Motor neuron (in vitro differentiated cells): ENCODE measurements around the gene TMEM52B. TPM values are rescaled to one million over a fixed set of nuclear protein-coding genes. Genes with fewer than 3 reads are reported as not detected.

Experiments used
- ATAC-seq, 8 experiments: fragments of 200-7000 bp; cut with Tn5 transposase; replicated peaks in 6 of 8; 2 replicates each; pipeline ENCODE4 v1.8.0; 2021; ENCODE audit warnings: mild to moderate bottlenecking in 8 of 8, moderate library complexity in 8 of 8
- H3K27ac ChIP-seq, 2 donors: fragments of 250-450 bp; sonication (Bioruptor Pico); 2 replicates each; pipeline ENCODE4 v1.9.0; 2021; ENCODE audit warnings: antibody characterized with exemption in 2 of 2, mild to moderate bottlenecking in 2 of 2, moderate library complexity in 1 of 2
- H3K4me1 ChIP-seq, 2 donors: fragments of 250-450 bp; sonication (Bioruptor Pico); replicated peaks in 1 of 2; 2 replicates each; pipeline ENCODE4 v1.6.1; 2021; ENCODE audit warnings: antibody characterized with exemption in 2 of 2, mild to moderate bottlenecking in 2 of 2, moderate library complexity in 1 of 2
- H3K4me3 ChIP-seq, 5 donors: fragments of 250-450 bp; sonication (Bioruptor Pico); 2 replicates each; pipeline ENCODE4 v1.9.0; 2021; ENCODE audit warnings: antibody characterized with exemption in 5 of 5, mild to moderate bottlenecking in 5 of 5, moderate library complexity in 4 of 5
- WGBS, 10 experiments: fragments of 450-650 bp; shearing (Covaris generic); methylation state at CpG; one replicate each; pipeline ENCODE4 v1.0.0; 2022; 5-methylcytosine and 5-hydroxymethylcytosine counted together
- in situ Hi-C, 9 experiments: fragments of 400-800 bp; cut with MboI; loops; one replicate each; pipeline ENCODE4 v1.15.0; 2021; ENCODE audit warnings: low sequenced_read_pairs in 9 of 9, low pct_unique_long_range_greater_than_20kb in 2 of 9; ENCODE audit not compliant: unreplicated experiment in 9 of 9
- total RNA-seq, 8 experiments: library from RNA; unstranded; fragments of 300-600 nt; gene quantifications; 2 replicates each; pipeline versions ENCODE4 v1.2.3 to v1.2.4, GENCODE V29; 2022

Gene TMEM52B
- total RNA-seq, 8 experiments from 2014 or later, result 0.14 to 0.32 (median 0.28) TPM; not detected in 5

GRCh38 chr12:10238526-10238925 is 59.7 kb downstream of the TMEM52B start:
- Histone ChIP-seq H3K4me3 (no peak overlapping the region), H3K27ac (no peak overlapping the region), H3K4me1 (no peaks in the 10 kb centered on the region)
- in situ Hi-C loops, result loop anchor here in 6 of 9 experiments (10.0 to 25.0 kb wide), 3 partner anchors 324 to 424 kb away; partner anchors contain the start of gene STYK1 (in 1 of the 6)
- ATAC-seq, result no peak
- WGBS, 10 experiments, result 71 to 100% (median 100%) methylated on average over 1 of the region's 1 CpG; no CpG with 5 or more reads in 3 of the 10 experiments

GRCh38 chr12:10241290-10241689 is 62.5 kb downstream of the TMEM52B start:
- no peak overlapping the region for H3K27ac ChIP-seq
- H3K4me3 ChIP-seq, result no peak overlapping the region
- peak in 3 of 8 experiments; percentile 84 to 92 (median 92) for ATAC-seq
- no peaks in the 10 kb centered on the region for H3K4me1 ChIP-seq
- in situ Hi-C loops, result loop anchor here in 5 of 9 experiments (25.0 kb wide), 2 partner anchors 321 to 421 kb away; partner anchors contain the start of gene STYK1 (in 1 of the 5)
- 0 to 75% (median 51%) methylated on average over 1 to 2 of the region's 3 CpGs; no CpG with 5 or more reads in 1 of the 10 experiments for WGBS, 10 experiments

Other genes with a start within 250 kb of the TMEM52B start
- 10 to 100 TPM in 1 of 8 experiments, under 1 TPM in 2, not detected in 5; 0.38 to 36.7 (median 0.85) TPM for gene CLEC2A, start 246.7 kb upstream of the TMEM52B start, total RNA-seq
- gene CLEC12A, start 207.6 kb upstream of the TMEM52B start, total RNA-seq, result under 1 TPM in 3 of 8 experiments, not detected in 5; 0.20 to 0.71 (median 0.37) TPM
- gene CLEC1B, start 179.9 kb upstream of the TMEM52B start, total RNA-seq, result under 1 TPM in 1 of 8 experiments, not detected in 7; 0.31 TPM
- under 1 TPM in 4 of 8 experiments, not detected in 4; 0.05 to 0.28 (median 0.21) TPM for gene CLEC12B, start 168.4 kb upstream of the TMEM52B start, total RNA-seq
- under 1 TPM in 4 of 8 experiments, not detected in 4; 0.13 to 0.93 (median 0.39) TPM for gene CLEC9A, start 148.3 kb upstream of the TMEM52B start, total RNA-seq
- gene CLEC1A, start 80.0 kb upstream of the TMEM52B start, total RNA-seq, result 10 to 100 TPM in 1 of 8 experiments, 1 to 10 TPM in 2, under 1 TPM in 4, not detected in 1; 0.18 to 24.9 (median 0.66) TPM
- gene CLEC7A, start 48.8 kb upstream of the TMEM52B start, total RNA-seq, result 1 to 10 TPM in 1 of 8 experiments, under 1 TPM in 4, not detected in 3; 0.14 to 1.3 (median 0.63) TPM
- 1 to 10 TPM in 1 of 8 experiments, under 1 TPM in 1, not detected in 6; 0.47 to 1.4 TPM for gene OLR1, start 6.9 kb upstream of the TMEM52B start, total RNA-seq
- gene GABARAPL1, start 33.8 kb downstream of the TMEM52B start, total RNA-seq, result 100 to 1,000 TPM in 5 of 8 experiments, 10 to 100 TPM in 3; 82.0 to 245 (median 106) TPM
- under 1 TPM; 0.04 to 0.54 (median 0.18) TPM for gene KLRD1, start 128.8 kb downstream of the TMEM52B start, total RNA-seq
- 1 to 10 TPM in 2 of 8 experiments, under 1 TPM in 6; 0.13 to 1.9 (median 0.53) TPM for gene KLRK1, start 211.0 kb downstream of the TMEM52B start, total RNA-seq
- under 1 TPM in 1 of 8 experiments, not detected in 7; 0.71 TPM for gene KLRC4, start 230.7 kb downstream of the TMEM52B start, total RNA-seq
- gene KLRC3, start 241.6 kb downstream of the TMEM52B start, total RNA-seq, result 1 to 10 TPM in 1 of 8 experiments, not detected in 7; 2.3 TPM